A549 (cell line): ENCODE data around the gene MCU. TPM values are rescaled to one million over a fixed set of nuclear protein-coding genes. Genes with fewer than 3 reads are reported as not detected.

Experiments used
- ATAC-seq, 2 experiments: fragments of 200-7000 bp in 1 of 2; fragments of >200 bp in 1 of 2; cut with Nextera tagmentation in 1 of 2; cut with Tn5 transposase in 1 of 2; 3 replicates each; pipeline versions ENCODE4 v1.8.0 to v1.9.1; 2018 to 2020; ENCODE audit warnings: mild to moderate bottlenecking in 1 of 2, moderate library complexity in 1 of 2
- CTCF ChIA-PET: fragments of 300-600 bp; sonication (Branson Sonifier 250); formaldehyde crosslinking; extraction: SDS; loops from one replicate; lab custom pipeline; 2021; ENCODE audit warnings: antibody characterized with exemption, inconsistent platforms; lab: Yijun Ruan, JAX
- POLR2A ChIA-PET: fragments of 350-600 bp; formaldehyde crosslinking; extraction: SDS; loops from one replicate; lab custom pipeline; 2021; ENCODE audit warnings: antibody characterized with exemption, inconsistent platforms; lab: Yijun Ruan, JAX
- DNase-seq, 2 experiments: peaks; one replicate each; pipeline versions ENCODE4 v3.0.0 to v3.0.0-alpha.2; 2011 to 2016; ENCODE audit warnings: low read depth in 1 of 2, low spot score in 1 of 2
- FAIRE-seq: peaks from 2 replicates; lab custom pipeline; 2011; peaks lifted over from hg19 to GRCh38; lab: Jason Lieb, UNC
- H3K27ac ChIP-seq, 2 experiments: fragments of >200 bp; sonication (Bioruptor Twin); formaldehyde crosslinking; 3 replicates each; pipeline ENCODE4 v1.5.1; 2016 to 2017
- H3K4me1 ChIP-seq: fragments of >200 bp; sonication (Bioruptor Twin); formaldehyde crosslinking; 3 replicates; pipeline ENCODE4 v1.6.1; 2016
- H3K4me2 ChIP-seq: fragments of >200 bp; sonication (Bioruptor Twin); formaldehyde crosslinking; 3 replicates; pipeline ENCODE4 v1.6.1; 2016
- H3K4me3 ChIP-seq: fragments of >200 bp; sonication (Bioruptor Twin); formaldehyde crosslinking; 3 replicates; pipeline ENCODE4 v1.5.1; 2016
- H3K9me3 ChIP-seq: fragments of >200 bp; sonication (Bioruptor Twin); formaldehyde crosslinking; 3 replicates; pipeline ENCODE4 v1.6.1; 2016
- CHD2 ChIP-seq: fragments of 150-350 bp; IDR thresholded peaks from 2 replicates; pipeline ENCODE4 v1.6.1; 2014; ENCODE audit warnings: low read length; ENCODE audit not compliant: partially characterized antibody
- CHD4 ChIP-seq: fragments of 200-600 bp; sonication (generic); IDR thresholded peaks from 2 replicates; pipeline ENCODE4 v1.6.1; 2016; ENCODE audit warnings: antibody characterized with exemption, mild to moderate bottlenecking, borderline replicate concordance
- ESRRA ChIP-seq: fragments of 150-350 bp; IDR thresholded peaks from 2 replicates; pipeline ENCODE4 v1.6.1; 2014; ENCODE audit warnings: mild to moderate bottlenecking, low read length, borderline replicate concordance
- GATA3 ChIP-seq: IDR thresholded peaks from 2 replicates; pipeline ENCODE4 v1.6.1; 2012; ENCODE audit warnings: borderline replicate concordance
- HEYL ChIP-seq: fragments of 250-450 bp; sonication (Bioruptor Pico); IDR thresholded peaks from 2 replicates; pipeline ENCODE4 v1.8.0; 2021; ENCODE audit warnings: mild to moderate bottlenecking, moderate library complexity
- HOXA7 ChIP-seq: fragments of 250-450 bp; sonication (Bioruptor Pico); IDR thresholded peaks from 2 replicates; pipeline ENCODE4 v1.5.0; 2020; ENCODE audit warnings: mild to moderate bottlenecking, moderate library complexity
- HOXB13 ChIP-seq: fragments of 250-450 bp; sonication (Bioruptor Pico); IDR thresholded peaks from 2 replicates; pipeline ENCODE4 v1.5.0; 2020; ENCODE audit warnings: low read depth, mild to moderate bottlenecking, moderate library complexity
- HOXB5 ChIP-seq: fragments of 250-450 bp; sonication (Bioruptor Pico); IDR thresholded peaks from 2 replicates; pipeline ENCODE4 v1.5.0; 2020; ENCODE audit warnings: mild to moderate bottlenecking, moderate library complexity
- KDM1A ChIP-seq: fragments of 200-600 bp; sonication (generic); IDR thresholded peaks from 2 replicates; pipeline ENCODE4 v1.6.1; 2016; ENCODE audit warnings: low read depth, mild to moderate bottlenecking
- KDM5A ChIP-seq: fragments of 200-600 bp; sonication (generic); IDR thresholded peaks from 2 replicates; pipeline ENCODE4 v1.6.1; 2016; ENCODE audit warnings: antibody characterized with exemption, mild to moderate bottlenecking
- MAFK ChIP-seq: fragments of 450-650 bp; IDR thresholded peaks from 2 replicates; pipeline ENCODE4 v1.6.1; 2014; ENCODE audit not compliant: partially characterized antibody
- MYC ChIP-seq: IDR thresholded peaks from 2 replicates; pipeline ENCODE4 v1.6.1; 2012; ENCODE audit warnings: mild to moderate bottlenecking, inconsistent platforms, low read length, improper control_type of control experiment, borderline replicate concordance
- NFE2L2 ChIP-seq: fragments of 150-350 bp; conservative IDR thresholded peaks from 2 replicates; pipeline ENCODE4 v1.6.1; 2014; ENCODE audit warnings: low read length
- PBX3 ChIP-seq: IDR thresholded peaks from 2 replicates; pipeline ENCODE4 v1.6.1; 2012
- PHF8 ChIP-seq: fragments of 200-600 bp; sonication (generic); IDR thresholded peaks from 2 replicates; pipeline ENCODE4 v1.6.1; 2016; ENCODE audit warnings: low read depth, mild to moderate bottlenecking, antibody characterized with exemption, moderate library complexity, borderline replicate concordance
- POLR2A ChIP-seq: IDR thresholded peaks from 2 replicates; pipeline ENCODE4 v1.6.1; 2012; ENCODE audit warnings: mild to moderate bottlenecking, low read length
- RAD21 ChIP-seq, 2 experiments: fragments of >200 bp in 1 of 2; sonication (Bioruptor Twin) in 1 of 2; formaldehyde crosslinking in 1 of 2; IDR thresholded peaks in 1 of 2; conservative IDR thresholded peaks in 1 of 2; 2 replicates in 1 of 2; 3 replicates in 1 of 2; pipeline ENCODE4 v1.6.1; 2012 to 2018; ENCODE audit warnings: inconsistent platforms in 1 of 2
- RCOR1 ChIP-seq: fragments of 150-350 bp; IDR thresholded peaks from 2 replicates; pipeline ENCODE4 v1.6.1; 2014; ENCODE audit warnings: antibody characterized with exemption, low read length, low read depth
- REST ChIP-seq: fragments of 200-600 bp; sonication (generic); IDR thresholded peaks from 2 replicates; pipeline ENCODE4 v1.6.1; 2016; ENCODE audit warnings: antibody characterized with exemption, mild to moderate bottlenecking, moderate library complexity
- SMC3 ChIP-seq: fragments of >200 bp; sonication (Bioruptor Twin); formaldehyde crosslinking; IDR thresholded peaks from 3 replicates; pipeline ENCODE4 v1.6.1; 2018; ENCODE audit warnings: inconsistent platforms
- ZC3H11A ChIP-seq: fragments of 450-650 bp; IDR thresholded peaks from 2 replicates; pipeline ENCODE4 v1.6.1; 2014; ENCODE audit warnings: antibody characterized with exemption, mild to moderate bottlenecking
- ZSCAN20 ChIP-seq: fragments of 250-450 bp; sonication (Bioruptor Pico); IDR thresholded peaks from 2 replicates; pipeline ENCODE4 v1.8.0; 2022; ENCODE audit warnings: mild to moderate bottlenecking, moderate library complexity
- WGBS: methylation state at CpG from one replicate; pipeline ENCODE4 v1.1.6; 2017; ENCODE audit errors: missing lambda C conversion rate; 5-methylcytosine and 5-hydroxymethylcytosine counted together
- polyA plus RNA-seq, 4 experiments: library from polyadenylated mRNA; depleted of rRNA in 3 of 4; stranded (reverse); fragments of >200 nt; fragmentation: RNase III in 1 of 4; extraction: RNeasy Plus Mini Kit Qiagen cat#74134 plus additional on column Dnase treatment in 1 of 4; gene quantifications; 2 replicates in 3 of 4; 3 replicates in 1 of 4; pipeline ENCODE4 v1.2.3, GENCODE V29; 2011 to 2017
- TF ChIP-seq, protein P1 (sequence below): fragments of >200 bp; sonication (Bioruptor Twin); formaldehyde crosslinking; IDR thresholded peaks from 3 replicates; pipeline ENCODE4 v1.5.1; 2016

Gene MCU
- polyA plus RNA-seq, 2 of the 4 experiments (the other 2 are of a cell fraction): 44.0 to 221 TPM

DNA sequence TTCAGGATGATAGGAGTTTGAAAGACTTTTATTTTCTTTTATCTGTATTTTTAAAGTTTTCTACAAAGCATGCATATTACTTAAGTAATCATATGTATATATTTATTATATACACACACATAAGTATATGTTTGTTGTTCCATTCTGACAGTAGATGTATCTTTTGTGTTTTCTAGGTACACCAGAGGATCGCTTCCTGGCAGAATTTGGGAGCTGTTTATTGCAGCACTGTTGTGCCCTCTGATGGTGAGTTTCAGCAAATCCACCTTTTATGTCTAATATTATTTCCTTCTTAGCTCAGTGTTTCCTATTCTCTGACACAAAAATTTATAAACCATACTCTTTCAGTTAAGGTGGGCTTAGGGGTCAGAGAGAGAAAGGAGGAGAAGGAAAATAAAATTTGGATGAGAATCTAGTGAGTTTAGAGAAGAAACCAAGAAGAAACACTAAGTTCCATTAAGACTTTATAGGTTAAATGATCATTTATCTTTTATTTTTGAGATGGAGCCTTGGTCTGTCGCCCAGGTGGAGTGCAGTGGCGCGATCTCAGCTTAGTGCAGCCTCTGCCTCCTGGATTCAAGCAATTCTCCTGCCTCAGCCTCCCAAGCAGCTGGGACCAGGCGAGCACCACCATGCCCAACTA lies 142.4 kb downstream of the MCU start:
- H3K9me3 ChIP-seq: no peaks in the 10 kb centered on the region
- 75% methylated on average over 5 of the region's 5 CpGs for WGBS
- FAIRE-seq: no peak
- CTCF ChIA-PET: interaction anchor here (0.6 to 5.9 kb wide), 43 partner anchors 10 to 493 kb away, joined by 3 to 89 read pairs (median 4); partner anchors contain the start of genes DNAJB12 and MCU
- H3K27ac ChIP-seq: no peak overlapping the region
- peaks cover 46% of the 10 kb centered on the region for H3K4me1 ChIP-seq
- H3K4me3 ChIP-seq: no peak overlapping the region
- ATAC-seq: peak; percentile 68 to 81; a peak in 4 of 6 replicates
- POLR2A ChIA-PET: interaction anchor here (0.8 to 2.1 kb wide), 5 partner anchors 131 to 470 kb away, joined by 3 to 8 read pairs (median 3); partner anchors contain the start of genes MCU and MICU1
- no peak overlapping the region for H3K4me2 ChIP-seq
- DNase-seq: peak; percentile 29 to 76
- TF ChIP-seq ESRRA (no peak), ZSCAN20 (no peak), RCOR1 (no peak), HOXA7 (CRISPR knock-in tag) (no peak), RAD21 (conservative IDR thresholded peaks at IDR 0.05 in 1 of 2, IDR thresholded peaks at IDR 0.05 in 1 of 2) (peak; percentile 94), MYC (no peak), HOXB13 (CRISPR knock-in tag) (no peak), CHD4 (no peak), ZC3H11A (no peak), MAFK (no peak), GATA3 (no peak), HOXB5 (no peak), KDM1A (no peak), REST (no peak), HEYL (CRISPR knock-in tag) (no peak), KDM5A (no peak), CHD2 (no peak), SMC3 (peak; percentile 87), PHF8 (no peak), POLR2A (no peak)
- TF ChIP-seq, protein P1, sequence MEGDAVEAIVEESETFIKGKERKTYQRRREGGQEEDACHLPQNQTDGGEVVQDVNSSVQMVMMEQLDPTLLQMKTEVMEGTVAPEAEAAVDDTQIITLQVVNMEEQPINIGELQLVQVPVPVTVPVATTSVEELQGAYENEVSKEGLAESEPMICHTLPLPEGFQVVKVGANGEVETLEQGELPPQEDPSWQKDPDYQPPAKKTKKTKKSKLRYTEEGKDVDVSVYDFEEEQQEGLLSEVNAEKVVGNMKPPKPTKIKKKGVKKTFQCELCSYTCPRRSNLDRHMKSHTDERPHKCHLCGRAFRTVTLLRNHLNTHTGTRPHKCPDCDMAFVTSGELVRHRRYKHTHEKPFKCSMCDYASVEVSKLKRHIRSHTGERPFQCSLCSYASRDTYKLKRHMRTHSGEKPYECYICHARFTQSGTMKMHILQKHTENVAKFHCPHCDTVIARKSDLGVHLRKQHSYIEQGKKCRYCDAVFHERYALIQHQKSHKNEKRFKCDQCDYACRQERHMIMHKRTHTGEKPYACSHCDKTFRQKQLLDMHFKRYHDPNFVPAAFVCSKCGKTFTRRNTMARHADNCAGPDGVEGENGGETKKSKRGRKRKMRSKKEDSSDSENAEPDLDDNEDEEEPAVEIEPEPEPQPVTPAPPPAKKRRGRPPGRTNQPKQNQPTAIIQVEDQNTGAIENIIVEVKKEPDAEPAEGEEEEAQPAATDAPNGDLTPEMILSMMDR: peak; percentile 91

DNA sequence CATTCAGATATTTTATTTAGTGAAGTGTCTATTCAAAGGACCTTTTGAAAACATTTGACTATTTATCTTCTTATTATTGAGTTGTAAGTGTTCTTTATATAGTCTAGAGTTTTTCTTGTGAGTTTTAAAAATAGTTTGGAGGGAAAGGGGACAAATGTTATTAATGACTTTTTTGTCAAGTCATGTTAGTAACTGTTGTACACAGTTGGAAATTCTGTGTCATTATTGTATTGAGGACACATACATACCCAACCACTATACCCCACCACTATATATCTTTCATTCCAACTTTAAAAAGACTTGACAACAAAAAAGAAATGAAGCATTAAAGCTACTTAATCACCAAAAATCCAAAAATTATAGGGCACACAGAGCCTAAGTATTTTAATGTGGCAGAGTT lies 148.4 kb downstream of the MCU start:
- ATAC-seq: no peak
- H3K4me1 ChIP-seq: peaks cover under 1% of the 10 kb centered on the region; the same call in 1 of the 3 replicates
- H3K4me3 ChIP-seq: no peak overlapping the region
- POLR2A ChIA-PET: no interaction called here
- no peak for DNase-seq
- H3K9me3 ChIP-seq: no peaks in the 10 kb centered on the region
- no peak overlapping the region for H3K4me2 ChIP-seq
- H3K27ac ChIP-seq: no peak overlapping the region
- FAIRE-seq: no peak
- peak; percentile 9 for TF ChIP-seq MAFK
- peak; percentile 65 for TF ChIP-seq NFE2L2
- no peak for TF ChIP-seq PBX3
- no peak for TF ChIP-seq RCOR1
- no peak for TF ChIP-seq POLR2A
- CTCF ChIA-PET: interaction anchor here (1.6 kb wide), 1 partner anchor 477 kb away, joined by 4 read pairs; no protein-coding TSS in a partner anchor
